H1 (cell line): ENCODE data around the gene DIPK1B. TPM values are rescaled to one million over a fixed set of nuclear protein-coding genes. Genes with fewer than 3 reads are reported as not detected.

Source experiments
- CHD1 ChIP-seq: IDR thresholded peaks from 2 replicates; pipeline ENCODE4 v1.6.1; 2012; ENCODE audit warnings: low read depth, low read length, improper control_type of control experiment
- NANOG ChIP-seq: IDR thresholded peaks from 2 replicates; pipeline ENCODE4 v1.6.1; 2011; ENCODE audit warnings: low read length, low read depth, mild to moderate bottlenecking, inconsistent platforms; ENCODE audit not compliant: insufficient read depth, poor library complexity, severe bottlenecking
- SAP30 ChIP-seq: fragments of 300-600 bp; sonication (generic); IDR thresholded peaks from 2 replicates; pipeline ENCODE4 v1.7.1; 2012; ENCODE audit warnings: low read length, moderate library complexity, mild to moderate bottlenecking, inconsistent platforms; ENCODE audit not compliant: insufficient read depth, insufficient replicate concordance
- ZNF274 ChIP-seq: IDR thresholded peaks from 2 replicates; pipeline ENCODE4 v1.7.0; 2012; ENCODE audit warnings: low read length, borderline replicate concordance; ENCODE audit errors: extremely low read depth
- polyA plus RNA-seq, 7 experiments: library from polyadenylated mRNA; depleted of rRNA in 3 of 7; stranded (reverse) in 5 of 7; unstranded in 2 of 7; fragments of >200 nt in 5 of 7; fragments of 200-250 nt in 2 of 7; gene quantifications; 1 replicate in 5 of 7; 2 replicates in 1 of 7; 4 replicates in 1 of 7; pipeline versions ENCODE4 v1.2.1 to v1.2.3, GENCODE V29; 2011 to 2013; ENCODE audit warnings: missing spikeins in 2 of 7, mixed read lengths in 2 of 7
- total RNA-seq: library from RNA; stranded (reverse); fragmentation: NEBNext Ultra II Directional; extraction: Animal tissue kit (Norgen Biotek cat#: 25700); gene quantifications from 2 replicates; pipeline ENCODE4 v1.2.1, GENCODE V29; 2021

Gene DIPK1B
- total and polyA plus RNA-seq, 2 of the 8 experiments (the other 6 are each of a cell fraction or from before 2014, with no cell fraction given): 32.3 to 64.8 TPM

GRCh38 chr9:136674786-136675349 lies 37.5 kb upstream of the DIPK1B start (continued):
- no peak for TF ChIP-seq ZNF274
- TF ChIP-seq CHD1: no peak
- no peak for TF ChIP-seq SAP30
- TF ChIP-seq NANOG: no peak
